GM06990 (cell line): ENCODE data around the gene BDKRB1.

ENCODE experiments used
- DNase-seq: peaks from one replicate; pipeline ENCODE4 v3.0.0-alpha.2; 2011; ENCODE audit not compliant: insufficient read length; ENCODE audit errors: extremely low read depth
- H3K27me3 ChIP-seq: replicated peaks from 2 replicates; pipeline ENCODE4 v1.6.0; 2011; ENCODE audit warnings: low read length; ENCODE audit not compliant: control insufficient read depth, insufficient read depth
- H3K36me3 ChIP-seq: 2 replicates; pipeline ENCODE4 v1.5.1; 2011; ENCODE audit warnings: low read length; ENCODE audit not compliant: control insufficient read depth, insufficient read depth
- H3K4me3 ChIP-seq: replicated peaks from 2 replicates; pipeline ENCODE4 v1.5.1; 2011; ENCODE audit warnings: low read depth, mild to moderate bottlenecking, control low read depth, low read length
- TF ChIP-seq, protein P1 (sequence below): IDR thresholded peaks from 2 replicates; pipeline ENCODE4 v1.5.1; 2011; ENCODE audit warnings: low read length, control low read depth, mild to moderate bottlenecking, inconsistent platforms; ENCODE audit not compliant: insufficient read depth, poor library complexity, severe bottlenecking

The BDKRB1 gene

DNA sequence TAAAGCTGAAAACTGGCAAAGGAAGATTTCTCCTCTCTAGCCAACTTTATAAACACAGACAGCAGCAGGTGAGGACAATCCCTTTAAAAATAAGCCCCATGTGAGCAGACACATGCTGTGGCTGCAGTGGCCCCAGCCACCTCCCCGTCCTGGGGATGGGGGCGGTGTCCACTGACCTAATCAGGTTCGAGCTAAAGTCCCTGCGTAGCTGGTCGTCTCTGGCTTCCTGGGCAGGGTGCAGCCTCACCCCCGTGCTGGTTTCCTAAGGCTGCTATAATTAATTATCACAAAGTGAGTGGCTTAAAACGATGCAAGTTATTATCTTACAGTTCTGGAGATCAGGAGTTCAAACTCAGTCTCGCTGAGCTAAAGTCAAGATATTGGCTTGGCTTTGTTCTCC, 1.0 kb downstream of the BDKRB1 start:
- no peaks in the 10 kb centered on the region; the same call in none of the 2 replicates for H3K27me3 ChIP-seq
- DNase-seq: no peak
- H3K4me3 ChIP-seq: no peak overlapping the region
- TF ChIP-seq, protein P1, sequence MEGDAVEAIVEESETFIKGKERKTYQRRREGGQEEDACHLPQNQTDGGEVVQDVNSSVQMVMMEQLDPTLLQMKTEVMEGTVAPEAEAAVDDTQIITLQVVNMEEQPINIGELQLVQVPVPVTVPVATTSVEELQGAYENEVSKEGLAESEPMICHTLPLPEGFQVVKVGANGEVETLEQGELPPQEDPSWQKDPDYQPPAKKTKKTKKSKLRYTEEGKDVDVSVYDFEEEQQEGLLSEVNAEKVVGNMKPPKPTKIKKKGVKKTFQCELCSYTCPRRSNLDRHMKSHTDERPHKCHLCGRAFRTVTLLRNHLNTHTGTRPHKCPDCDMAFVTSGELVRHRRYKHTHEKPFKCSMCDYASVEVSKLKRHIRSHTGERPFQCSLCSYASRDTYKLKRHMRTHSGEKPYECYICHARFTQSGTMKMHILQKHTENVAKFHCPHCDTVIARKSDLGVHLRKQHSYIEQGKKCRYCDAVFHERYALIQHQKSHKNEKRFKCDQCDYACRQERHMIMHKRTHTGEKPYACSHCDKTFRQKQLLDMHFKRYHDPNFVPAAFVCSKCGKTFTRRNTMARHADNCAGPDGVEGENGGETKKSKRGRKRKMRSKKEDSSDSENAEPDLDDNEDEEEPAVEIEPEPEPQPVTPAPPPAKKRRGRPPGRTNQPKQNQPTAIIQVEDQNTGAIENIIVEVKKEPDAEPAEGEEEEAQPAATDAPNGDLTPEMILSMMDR: no peak
- H3K36me3 ChIP-seq: no peaks in the 10 kb centered on the region

GRCh38 chr14:96257900-96258299, 1.9 kb downstream of the BDKRB1 start:
- no peak for DNase-seq
- Histone ChIP-seq H3K27me3 (no peaks in the 10 kb centered on the region; the same call in none of the 2 replicates), H3K36me3 (no peaks in the 10 kb centered on the region), H3K4me3 (no peak overlapping the region)
- TF ChIP-seq, protein P1: no peak

GRCh38 chr14:96260341-96260821, 4.4 kb downstream of the BDKRB1 start:
- TF ChIP-seq, protein P1: no peak
- Histone ChIP-seq H3K27me3 (no peaks in the 10 kb centered on the region; the same call in none of the 2 replicates), H3K4me3 (no peak overlapping the region), H3K36me3 (no peaks in the 10 kb centered on the region)
- DNase-seq: no peak

DNA sequence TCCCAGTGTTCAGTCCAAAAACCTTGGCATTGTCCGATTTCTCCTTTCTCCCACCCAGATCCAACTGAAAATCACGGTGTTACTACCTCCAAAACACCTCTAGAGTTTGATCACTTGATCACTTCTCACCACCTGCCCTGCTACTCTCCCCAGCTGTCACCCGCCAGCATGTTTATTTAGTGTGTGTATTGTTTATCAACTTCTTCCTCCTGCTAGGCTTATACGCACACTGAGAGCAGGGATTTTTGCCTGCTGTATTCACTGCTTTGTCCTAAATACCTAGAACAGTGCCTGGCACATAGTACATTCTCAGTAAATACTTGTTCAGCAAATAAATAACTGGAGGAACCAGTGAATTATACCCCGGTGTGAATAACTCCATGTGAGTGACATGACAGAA, 5.0 kb downstream of the BDKRB1 start:
- Histone ChIP-seq H3K36me3 (no peaks in the 10 kb centered on the region), H3K27me3 (no peaks in the 10 kb centered on the region; the same call in none of the 2 replicates), H3K4me3 (no peak overlapping the region)
- TF ChIP-seq, protein P1: no peak
- no peak for DNase-seq

- Histone ChIP-seq H3K27me3 (no peaks in the 10 kb centered on the region; the same call in none of the 2 replicates), H3K36me3 (no peaks in the 10 kb centered on the region), H3K4me3 (no peak overlapping the region)
- TF ChIP-seq, protein P1: no peak
- DNase-seq: no peak
Observed at GRCh38 chr14:96261772-96262655, 6.0 kb downstream of the BDKRB1 start.
